ENCODE measurements around the gene PRM1. TPM values are rescaled to one million over a fixed set of nuclear protein-coding genes. Genes with fewer than 3 reads are reported as not detected.
A peak's percentile ranks its signal among the peaks of the same experiment; 100 is the strongest.

The PRM1 gene
- total and polyA plus RNA-seq, 8 donors, result not detected

GRCh38 chr16:11313493-11314308 lies 32.6 kb upstream of the PRM1 start:
- no peak for TF ChIP-seq CTCF (IDR thresholded peaks at IDR 0.05)
- Histone ChIP-seq H3K36me3 (no peaks in the 10 kb centered on the region), H3K9me3 (no peaks in the 10 kb centered on the region), H3K4me1 (peaks cover 0 to 14% (median 6%) of the 10 kb centered on the region in 3 donors), H3K27me3 (no peaks in the 10 kb centered on the region), H3K4me3 (no peak overlapping the region), H3K27ac (peak overlapping the region in 1 of 4 donors; percentile 45)
- intact Hi-C loops (cut with DNase I), result no loop called here
- no peak for FAIRE-seq
- no peak for DNase-seq
- ATAC-seq, result no peak
- 86 to 96% methylated on average over 9 of the region's 9 CpGs for WGBS, 2 donors

GRCh38 chr16:11312718-11313492 lies 31.8 kb upstream of the PRM1 start:
- DNase-seq (peak in 5 of 6 donors; percentile 43 to 79 (median 51)), FAIRE-seq (no peak), ATAC-seq (peak; percentile 87 to 98 (median 94))
- WGBS, 2 donors, result 24 to 28% methylated on average over 8 of the region's 8 CpGs
- peak overlapping the region in 2 of 4 donors; percentile 3 to 45 for H3K27ac ChIP-seq
- H3K9me3 ChIP-seq, result no peaks in the 10 kb centered on the region
- no peaks in the 10 kb centered on the region for H3K36me3 ChIP-seq
- peaks cover 0 to 14% (median 6%) of the 10 kb centered on the region in 3 donors for H3K4me1 ChIP-seq
- peak overlapping the region in 2 of 4 donors; percentile 20 to 24 for H3K4me3 ChIP-seq
- intact Hi-C loops (cut with DNase I), result no loop called here
- H3K27me3 ChIP-seq, result no peaks in the 10 kb centered on the region
- no peak for TF ChIP-seq CTCF (IDR thresholded peaks at IDR 0.05)

GRCh38 chr16:11310997-11311561 lies 29.9 kb upstream of the PRM1 start:
- peaks cover 0 to 14% (median 6%) of the 10 kb centered on the region in 3 donors for H3K4me1 ChIP-seq

GRCh38 chr16:11310634-11310977 lies 29.5 kb upstream of the PRM1 start:
- peaks cover 0 to 14% (median 6%) of the 10 kb centered on the region in 3 donors for H3K4me1 ChIP-seq

More at GRCh38 chr16:11310997-11311561, 29.9 kb upstream of the PRM1 start:
- ATAC-seq, result no peak
- FAIRE-seq, result no peak
- Histone ChIP-seq H3K4me3 (no peak overlapping the region), H3K9me3 (no peaks in the 10 kb centered on the region), H3K36me3 (no peaks in the 10 kb centered on the region), H3K27ac (no peak overlapping the region), H3K27me3 (no peaks in the 10 kb centered on the region)
- WGBS, 2 donors, result 79 to 80% methylated on average over 10 of the region's 10 CpGs
- DNase-seq, result no peak
- TF ChIP-seq CTCF (IDR thresholded peaks at IDR 0.05), result no peak
- intact Hi-C loops (cut with DNase I), result no loop called here

More at GRCh38 chr16:11310634-11310977, 29.5 kb upstream of the PRM1 start:
- H3K4me3 ChIP-seq, result no peak overlapping the region
- FAIRE-seq (no peak), ATAC-seq (no peak), DNase-seq (peak in 1 of 6 donors; percentile 3)
- no peak for TF ChIP-seq CTCF (IDR thresholded peaks at IDR 0.05)
- no peaks in the 10 kb centered on the region for H3K9me3 ChIP-seq
- whole genome bisulfite sequencing, 2 donors, result 85 to 95% methylated on average over 3 of the region's 3 CpGs
- no peak overlapping the region for H3K27ac ChIP-seq
- no peaks in the 10 kb centered on the region for H3K36me3 ChIP-seq
- no peaks in the 10 kb centered on the region for H3K27me3 ChIP-seq
- intact Hi-C loops (cut with DNase I), result no loop called here

Data from pancreas (tissue), 10 donors.